GM23338 (cell line): ENCODE results near the gene R3HCC1L. TPM values are rescaled to one million over a fixed set of nuclear protein-coding genes. Genes with fewer than 3 reads are reported as not detected.

Experiments used
- ATAC-seq: fragments of 200-7000 bp; cut with Tn5 transposase; 3 replicates; pipeline ENCODE4 v1.9.1; 2020
- DNase-seq: peaks from one replicate; pipeline ENCODE4 v3.0.0-alpha.2; 2015; ENCODE audit warnings: low spot score
- H2AFZ ChIP-seq: fragments of 200-600 bp; sonication (generic); 2 replicates; pipeline ENCODE4 v1.8.0; 2016; ENCODE audit warnings: antibody characterized with exemption, mild to moderate bottlenecking, moderate library complexity
- H3F3A ChIP-seq: fragments of 200-600 bp; sonication (generic); replicated peaks from 2 replicates; pipeline ENCODE4 v1.8.0; 2017; ENCODE audit warnings: antibody characterized with exemption, mixed run types, low read depth
- H3K27ac ChIP-seq: fragments of 200-600 bp; sonication (generic); 2 replicates; pipeline ENCODE4 v1.6.1; 2016; ENCODE audit warnings: low read depth
- H3K27me3 ChIP-seq: fragments of 200-600 bp; sonication (generic); 2 replicates; pipeline ENCODE4 v1.8.0; 2016; ENCODE audit warnings: mild to moderate bottlenecking, mixed run types, moderate library complexity; ENCODE audit not compliant: insufficient read depth
- H3K36me3 ChIP-seq: fragments of 200-600 bp; sonication (generic); 2 replicates; pipeline ENCODE4 v1.8.0; 2016; ENCODE audit warnings: mild to moderate bottlenecking; ENCODE audit not compliant: insufficient read depth
- H3K4me1 ChIP-seq: fragments of 200-600 bp; sonication (generic); 2 replicates; pipeline ENCODE4 v1.8.0; 2016; ENCODE audit warnings: mild to moderate bottlenecking, moderate library complexity; ENCODE audit not compliant: insufficient read depth
- H3K4me2 ChIP-seq: fragments of 200-600 bp; sonication (generic); 2 replicates; pipeline ENCODE4 v1.7.1; 2017; ENCODE audit warnings: mixed run types
- H3K4me3 ChIP-seq: fragments of 200-600 bp; sonication (generic); 2 replicates; pipeline ENCODE4 v1.6.1; 2016; ENCODE audit warnings: mixed run types
- H3K79me2 ChIP-seq: fragments of 200-600 bp; sonication (generic); replicated peaks from 2 replicates; pipeline ENCODE4 v1.8.0; 2017; ENCODE audit warnings: mild to moderate bottlenecking; ENCODE audit not compliant: insufficient read depth
- H3K9me2 ChIP-seq: fragments of 200-600 bp; sonication (generic); 2 replicates; pipeline ENCODE4 v1.8.0; 2017; ENCODE audit not compliant: insufficient read depth
- H4K20me1 ChIP-seq: fragments of 200-600 bp; sonication (generic); replicated peaks from 2 replicates; pipeline ENCODE4 v1.8.0; 2017; ENCODE audit warnings: mild to moderate bottlenecking; ENCODE audit not compliant: insufficient read depth
- H3K27ac Mint-ChIP-seq: 2 replicates; pipeline ENCODE4 v1.8.0; 2020; ENCODE audit warnings: inconsistent platforms, mild to moderate bottlenecking, moderate library complexity, mixed read lengths
- H3K27me3 Mint-ChIP-seq: 3 replicates; pipeline ENCODE4 v1.8.0; 2022; ENCODE audit warnings: low read depth, mild to moderate bottlenecking, moderate library complexity, mixed read lengths, inconsistent platforms; ENCODE audit not compliant: insufficient read depth, poor library complexity
- H3K36me3 Mint-ChIP-seq: 3 replicates; pipeline ENCODE4 v1.8.0; 2021; ENCODE audit warnings: low read depth, mild to moderate bottlenecking, inconsistent platforms, moderate library complexity, mixed read lengths
- H3K4me1 Mint-ChIP-seq: 3 replicates; pipeline ENCODE4 v1.8.0; 2020; ENCODE audit warnings: mild to moderate bottlenecking, inconsistent platforms, mixed read lengths
- H3K4me3 Mint-ChIP-seq: 3 replicates; pipeline ENCODE4 v1.8.0; 2021; ENCODE audit warnings: moderate library complexity, mild to moderate bottlenecking, inconsistent platforms, mixed read lengths
- H3K9me3 Mint-ChIP-seq: 3 replicates; pipeline ENCODE4 v1.8.0; 2020; ENCODE audit warnings: moderate library complexity, mild to moderate bottlenecking, inconsistent platforms, mixed read lengths
- CREB1 ChIP-seq: fragments of 250-450 bp; sonication (Bioruptor Pico); IDR thresholded peaks from 2 replicates; pipeline ENCODE4 v1.5.0; 2020; ENCODE audit warnings: low read depth, mild to moderate bottlenecking, moderate library complexity
- EZH2 ChIP-seq: fragments of 200-600 bp; sonication (generic); IDR thresholded peaks from one replicate; pipeline ENCODE4 v1.8.0; 2017; ENCODE audit warnings: antibody characterized with exemption, mild to moderate bottlenecking, low read depth; ENCODE audit not compliant: unreplicated experiment
- EZH2phosphoT487 ChIP-seq: fragments of 200-600 bp; sonication (generic); IDR thresholded peaks from one replicate; pipeline ENCODE4 v1.8.1; 2018; ENCODE audit warnings: antibody characterized with exemption; ENCODE audit not compliant: unreplicated experiment
- JUNB ChIP-seq: IDR thresholded peaks from one replicate; pipeline ENCODE4 v1.6.1; 2016; ENCODE audit warnings: antibody characterized with exemption; ENCODE audit not compliant: unreplicated experiment
- NANOG ChIP-seq: IDR thresholded peaks from 2 replicates; pipeline ENCODE4 v1.6.1; 2016; ENCODE audit warnings: antibody characterized with exemption, borderline replicate concordance
- POLR2AphosphoS5 ChIP-seq: IDR thresholded peaks from 2 replicates; pipeline ENCODE4 v1.6.1; 2016; ENCODE audit warnings: antibody characterized with exemption, low read depth
- STAT1 ChIP-seq: IDR thresholded peaks from one replicate; pipeline ENCODE4 v1.6.1; 2016; ENCODE audit warnings: antibody characterized with exemption; ENCODE audit not compliant: unreplicated experiment
- ZNF114 ChIP-seq: fragments of 250-450 bp; sonication (Bioruptor Pico); IDR thresholded peaks from 2 replicates; pipeline ENCODE4 v1.5.0; 2020; ENCODE audit warnings: mild to moderate bottlenecking, moderate library complexity
- ZNF331 ChIP-seq: fragments of 250-450 bp; sonication (Bioruptor Pico); IDR thresholded peaks from 2 replicates; pipeline ENCODE4 v1.5.0; 2020; ENCODE audit warnings: low read depth, mild to moderate bottlenecking, moderate library complexity
- polyA plus RNA-seq: library from polyadenylated mRNA; unstranded; fragments of >200 nt; fragmentation: Nextera tagmentation; extraction: Ambion mirVana; gene quantifications from 2 replicates; pipeline ENCODE4 v1.2.1, GENCODE V29; 2016
- total RNA-seq: library from RNA; depleted of rRNA; stranded (reverse); fragments of >200 nt; shearing (Covaris generic); gene quantifications from 2 replicates; pipeline ENCODE4 v1.2.3, GENCODE V29; 2014
- TF ChIP-seq, protein P1 (sequence below), 2 experiments: fragments of 200-600 bp in 1 of 2; sonication (generic) in 1 of 2; conservative IDR thresholded peaks; 2 replicates each; pipeline versions ENCODE4 v1.5.1 to v1.6.1; 2016 to 2017; ENCODE audit warnings: antibody characterized with exemption in 2 of 2, low read depth in 2 of 2, mild to moderate bottlenecking in 2 of 2, moderate library complexity in 1 of 2
- TF ChIP-seq, protein P2 (sequence below): IDR thresholded peaks from one replicate; pipeline ENCODE4 v1.6.1; 2018; ENCODE audit warnings: antibody characterized with exemption; ENCODE audit not compliant: unreplicated experiment
- TF ChIP-seq, protein P3 (sequence below): fragments of 250-450 bp; sonication (Bioruptor Pico); IDR thresholded peaks from 2 replicates; pipeline ENCODE4 v1.5.0; 2020; ENCODE audit warnings: mild to moderate bottlenecking, moderate library complexity
- TF ChIP-seq, protein P4 (sequence below): IDR thresholded peaks from 2 replicates; pipeline ENCODE4 v1.6.1; 2016; ENCODE audit warnings: antibody characterized with exemption

R3HCC1L gene
- total and polyA plus RNA-seq, 2 experiments from 2014 or later: 9.3 to 15.8 TPM

DNA sequence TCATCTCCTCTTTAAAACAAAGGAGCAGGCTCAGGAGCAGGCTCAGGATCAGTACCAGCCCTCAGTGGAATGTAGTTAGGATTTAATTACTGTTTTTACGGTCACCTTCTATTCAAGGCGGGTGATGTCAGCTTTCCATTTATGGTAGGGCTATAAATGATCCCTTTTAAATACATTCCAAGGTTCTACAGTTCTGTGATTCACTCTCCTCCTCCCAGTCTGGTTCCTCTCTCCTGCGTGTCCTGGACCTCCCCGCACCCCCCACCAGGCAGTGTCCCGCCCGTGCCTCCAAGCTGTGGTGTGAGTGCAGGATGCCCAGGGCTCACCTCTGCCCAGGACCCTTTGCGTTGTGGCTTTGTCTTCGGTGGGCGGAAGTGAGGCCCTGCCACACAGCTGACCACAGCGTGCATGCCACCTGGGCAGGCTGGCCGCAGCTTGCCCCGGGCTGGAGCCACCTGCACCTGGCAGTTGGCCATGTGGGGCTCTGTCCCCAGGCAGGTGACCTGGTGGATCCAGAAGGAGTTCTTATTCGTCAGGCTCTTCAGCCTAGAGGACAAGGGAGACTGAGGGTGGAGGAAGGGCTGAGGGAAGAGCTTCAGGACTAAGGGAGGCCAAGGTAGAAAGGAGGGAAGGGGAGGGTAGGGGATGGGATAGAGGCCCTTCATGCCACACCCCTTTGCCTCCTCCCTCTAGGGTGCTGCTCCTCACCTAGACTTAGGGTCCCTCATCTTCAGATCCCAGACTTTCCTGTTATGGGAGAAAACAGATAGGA is 124.4 kb downstream of the R3HCC1L start:
- Histone ChIP-seq H3K27me3 (no peaks in the 10 kb centered on the region), H3K9me2 (no peaks in the 10 kb centered on the region), H3K4me1 (no peaks in the 10 kb centered on the region), H3K36me3 (no peaks in the 10 kb centered on the region), H2AFZ (no peak overlapping the region), H3F3A (no peaks in the 10 kb centered on the region), H3K4me2 (no peak overlapping the region), H3K4me3 (no peak overlapping the region), H4K20me1 (no peaks in the 10 kb centered on the region; the same call in 1 of the 2 replicates), H3K27ac (no peak overlapping the region), H3K79me2 (no peaks in the 10 kb centered on the region)
- TF ChIP-seq POLR2AphosphoS5: no peak
- TF ChIP-seq, protein P1, sequence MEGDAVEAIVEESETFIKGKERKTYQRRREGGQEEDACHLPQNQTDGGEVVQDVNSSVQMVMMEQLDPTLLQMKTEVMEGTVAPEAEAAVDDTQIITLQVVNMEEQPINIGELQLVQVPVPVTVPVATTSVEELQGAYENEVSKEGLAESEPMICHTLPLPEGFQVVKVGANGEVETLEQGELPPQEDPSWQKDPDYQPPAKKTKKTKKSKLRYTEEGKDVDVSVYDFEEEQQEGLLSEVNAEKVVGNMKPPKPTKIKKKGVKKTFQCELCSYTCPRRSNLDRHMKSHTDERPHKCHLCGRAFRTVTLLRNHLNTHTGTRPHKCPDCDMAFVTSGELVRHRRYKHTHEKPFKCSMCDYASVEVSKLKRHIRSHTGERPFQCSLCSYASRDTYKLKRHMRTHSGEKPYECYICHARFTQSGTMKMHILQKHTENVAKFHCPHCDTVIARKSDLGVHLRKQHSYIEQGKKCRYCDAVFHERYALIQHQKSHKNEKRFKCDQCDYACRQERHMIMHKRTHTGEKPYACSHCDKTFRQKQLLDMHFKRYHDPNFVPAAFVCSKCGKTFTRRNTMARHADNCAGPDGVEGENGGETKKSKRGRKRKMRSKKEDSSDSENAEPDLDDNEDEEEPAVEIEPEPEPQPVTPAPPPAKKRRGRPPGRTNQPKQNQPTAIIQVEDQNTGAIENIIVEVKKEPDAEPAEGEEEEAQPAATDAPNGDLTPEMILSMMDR (conservative IDR thresholded peaks at IDR 0.05; ENCODE audit: low read depth in 2 of 2): no peak
- TF ChIP-seq JUNB: no peak
- TF ChIP-seq ZNF331 (CRISPR knock-in tag): no peak
- no peak for TF ChIP-seq EZH2phosphoT487
- TF ChIP-seq, protein P2, sequence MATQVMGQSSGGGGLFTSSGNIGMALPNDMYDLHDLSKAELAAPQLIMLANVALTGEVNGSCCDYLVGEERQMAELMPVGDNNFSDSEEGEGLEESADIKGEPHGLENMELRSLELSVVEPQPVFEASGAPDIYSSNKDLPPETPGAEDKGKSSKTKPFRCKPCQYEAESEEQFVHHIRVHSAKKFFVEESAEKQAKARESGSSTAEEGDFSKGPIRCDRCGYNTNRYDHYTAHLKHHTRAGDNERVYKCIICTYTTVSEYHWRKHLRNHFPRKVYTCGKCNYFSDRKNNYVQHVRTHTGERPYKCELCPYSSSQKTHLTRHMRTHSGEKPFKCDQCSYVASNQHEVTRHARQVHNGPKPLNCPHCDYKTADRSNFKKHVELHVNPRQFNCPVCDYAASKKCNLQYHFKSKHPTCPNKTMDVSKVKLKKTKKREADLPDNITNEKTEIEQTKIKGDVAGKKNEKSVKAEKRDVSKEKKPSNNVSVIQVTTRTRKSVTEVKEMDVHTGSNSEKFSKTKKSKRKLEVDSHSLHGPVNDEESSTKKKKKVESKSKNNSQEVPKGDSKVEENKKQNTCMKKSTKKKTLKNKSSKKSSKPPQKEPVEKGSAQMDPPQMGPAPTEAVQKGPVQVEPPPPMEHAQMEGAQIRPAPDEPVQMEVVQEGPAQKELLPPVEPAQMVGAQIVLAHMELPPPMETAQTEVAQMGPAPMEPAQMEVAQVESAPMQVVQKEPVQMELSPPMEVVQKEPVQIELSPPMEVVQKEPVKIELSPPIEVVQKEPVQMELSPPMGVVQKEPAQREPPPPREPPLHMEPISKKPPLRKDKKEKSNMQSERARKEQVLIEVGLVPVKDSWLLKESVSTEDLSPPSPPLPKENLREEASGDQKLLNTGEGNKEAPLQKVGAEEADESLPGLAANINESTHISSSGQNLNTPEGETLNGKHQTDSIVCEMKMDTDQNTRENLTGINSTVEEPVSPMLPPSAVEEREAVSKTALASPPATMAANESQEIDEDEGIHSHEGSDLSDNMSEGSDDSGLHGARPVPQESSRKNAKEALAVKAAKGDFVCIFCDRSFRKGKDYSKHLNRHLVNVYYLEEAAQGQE: no peak
- no peak for TF ChIP-seq CREB1
- TF ChIP-seq, protein P3, sequence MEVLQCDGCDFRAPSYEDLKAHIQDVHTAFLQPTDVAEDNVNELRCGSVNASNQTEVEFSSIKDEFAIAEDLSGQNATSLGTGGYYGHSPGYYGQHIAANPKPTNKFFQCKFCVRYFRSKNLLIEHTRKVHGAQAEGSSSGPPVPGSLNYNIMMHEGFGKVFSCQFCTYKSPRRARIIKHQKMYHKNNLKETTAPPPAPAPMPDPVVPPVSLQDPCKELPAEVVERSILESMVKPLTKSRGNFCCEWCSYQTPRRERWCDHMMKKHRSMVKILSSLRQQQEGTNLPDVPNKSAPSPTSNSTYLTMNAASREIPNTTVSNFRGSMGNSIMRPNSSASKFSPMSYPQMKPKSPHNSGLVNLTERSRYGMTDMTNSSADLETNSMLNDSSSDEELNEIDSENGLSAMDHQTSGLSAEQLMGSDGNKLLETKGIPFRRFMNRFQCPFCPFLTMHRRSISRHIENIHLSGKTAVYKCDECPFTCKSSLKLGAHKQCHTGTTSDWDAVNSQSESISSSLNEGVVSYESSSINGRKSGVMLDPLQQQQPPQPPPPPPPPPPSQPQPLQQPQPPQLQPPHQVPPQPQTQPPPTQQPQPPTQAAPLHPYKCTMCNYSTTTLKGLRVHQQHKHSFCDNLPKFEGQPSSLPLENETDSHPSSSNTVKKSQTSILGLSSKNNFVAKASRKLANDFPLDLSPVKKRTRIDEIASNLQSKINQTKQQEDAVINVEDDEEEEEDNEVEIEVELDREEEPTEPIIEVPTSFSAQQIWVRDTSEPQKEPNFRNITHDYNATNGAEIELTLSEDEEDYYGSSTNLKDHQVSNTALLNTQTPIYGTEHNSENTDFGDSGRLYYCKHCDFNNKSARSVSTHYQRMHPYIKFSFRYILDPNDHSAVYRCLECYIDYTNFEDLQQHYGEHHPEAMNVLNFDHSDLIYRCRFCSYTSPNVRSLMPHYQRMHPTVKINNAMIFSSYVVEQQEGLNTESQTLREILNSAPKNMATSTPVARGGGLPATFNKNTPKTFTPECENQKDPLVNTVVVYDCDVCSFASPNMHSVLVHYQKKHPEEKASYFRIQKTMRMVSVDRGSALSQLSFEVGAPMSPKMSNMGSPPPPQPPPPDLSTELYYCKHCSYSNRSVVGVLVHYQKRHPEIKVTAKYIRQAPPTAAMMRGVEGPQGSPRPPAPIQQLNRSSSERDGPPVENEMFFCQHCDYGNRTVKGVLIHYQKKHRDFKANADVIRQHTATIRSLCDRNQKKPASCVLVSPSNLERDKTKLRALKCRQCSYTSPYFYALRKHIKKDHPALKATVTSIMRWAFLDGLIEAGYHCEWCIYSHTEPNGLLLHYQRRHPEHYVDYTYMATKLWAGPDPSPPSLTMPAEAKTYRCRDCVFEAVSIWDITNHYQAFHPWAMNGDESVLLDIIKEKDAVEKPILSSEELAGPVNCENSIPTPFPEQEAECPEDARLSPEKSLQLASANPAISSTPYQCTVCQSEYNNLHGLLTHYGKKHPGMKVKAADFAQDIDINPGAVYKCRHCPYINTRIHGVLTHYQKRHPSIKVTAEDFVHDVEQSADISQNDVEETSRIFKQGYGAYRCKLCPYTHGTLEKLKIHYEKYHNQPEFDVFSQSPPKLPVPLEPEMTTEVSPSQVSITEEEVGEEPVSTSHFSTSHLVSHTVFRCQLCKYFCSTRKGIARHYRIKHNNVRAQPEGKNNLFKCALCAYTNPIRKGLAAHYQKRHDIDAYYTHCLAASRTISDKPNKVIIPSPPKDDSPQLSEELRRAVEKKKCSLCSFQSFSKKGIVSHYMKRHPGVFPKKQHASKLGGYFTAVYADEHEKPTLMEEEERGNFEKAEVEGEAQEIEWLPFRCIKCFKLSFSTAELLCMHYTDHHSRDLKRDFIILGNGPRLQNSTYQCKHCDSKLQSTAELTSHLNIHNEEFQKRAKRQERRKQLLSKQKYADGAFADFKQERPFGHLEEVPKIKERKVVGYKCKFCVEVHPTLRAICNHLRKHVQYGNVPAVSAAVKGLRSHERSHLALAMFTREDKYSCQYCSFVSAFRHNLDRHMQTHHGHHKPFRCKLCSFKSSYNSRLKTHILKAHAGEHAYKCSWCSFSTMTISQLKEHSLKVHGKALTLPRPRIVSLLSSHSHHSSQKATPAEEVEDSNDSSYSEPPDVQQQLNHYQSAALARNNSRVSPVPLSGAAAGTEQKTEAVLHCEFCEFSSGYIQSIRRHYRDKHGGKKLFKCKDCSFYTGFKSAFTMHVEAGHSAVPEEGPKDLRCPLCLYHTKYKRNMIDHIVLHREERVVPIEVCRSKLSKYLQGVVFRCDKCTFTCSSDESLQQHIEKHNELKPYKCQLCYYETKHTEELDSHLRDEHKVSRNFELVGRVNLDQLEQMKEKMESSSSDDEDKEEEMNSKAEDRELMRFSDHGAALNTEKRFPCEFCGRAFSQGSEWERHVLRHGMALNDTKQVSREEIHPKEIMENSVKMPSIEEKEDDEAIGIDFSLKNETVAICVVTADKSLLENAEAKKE (CRISPR knock-in tag): no peak
- no peak for TF ChIP-seq EZH2
- TF ChIP-seq, protein P4, sequence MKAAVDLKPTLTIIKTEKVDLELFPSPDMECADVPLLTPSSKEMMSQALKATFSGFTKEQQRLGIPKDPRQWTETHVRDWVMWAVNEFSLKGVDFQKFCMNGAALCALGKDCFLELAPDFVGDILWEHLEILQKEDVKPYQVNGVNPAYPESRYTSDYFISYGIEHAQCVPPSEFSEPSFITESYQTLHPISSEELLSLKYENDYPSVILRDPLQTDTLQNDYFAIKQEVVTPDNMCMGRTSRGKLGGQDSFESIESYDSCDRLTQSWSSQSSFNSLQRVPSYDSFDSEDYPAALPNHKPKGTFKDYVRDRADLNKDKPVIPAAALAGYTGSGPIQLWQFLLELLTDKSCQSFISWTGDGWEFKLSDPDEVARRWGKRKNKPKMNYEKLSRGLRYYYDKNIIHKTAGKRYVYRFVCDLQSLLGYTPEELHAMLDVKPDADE: no peak
- no peak for TF ChIP-seq NANOG
- TF ChIP-seq STAT1: no peak
- TF ChIP-seq ZNF114 (CRISPR knock-in tag): no peak
- Mint-ChIP-seq H3K4me1 (peaks cover 2% of the 10 kb centered on the region; the same call in 1 of the 3 replicates), H3K36me3 (no peaks in the 10 kb centered on the region; the same call in 2 of the 3 replicates), H3K27ac (no peak overlapping the region), H3K27me3 (peaks cover 2% of the 10 kb centered on the region), H3K9me3 (no peaks in the 10 kb centered on the region), H3K4me3 (no peak overlapping the region)
- DNase-seq (no peak), ATAC-seq (no peak)
